Activated CD8-positive, alpha-beta memory T cell treated with anti-CD3 and anti-CD28 coated beads for 4 hours (primary cell): ENCODE measurements around the gene EPSTI1.
"Not testable (repeated sequence)": the region's sequence is repeated elsewhere in the genome, so short reads cannot be mapped to it uniquely, and the experiment has no call there.

Experiments
- DNase-seq, 2 donors: peaks; one replicate each; pipeline ENCODE4 v3.0.0-alpha.2; 2020; ENCODE audit warnings: low read depth in 2 of 2

EPSTI1 gene, protein sequence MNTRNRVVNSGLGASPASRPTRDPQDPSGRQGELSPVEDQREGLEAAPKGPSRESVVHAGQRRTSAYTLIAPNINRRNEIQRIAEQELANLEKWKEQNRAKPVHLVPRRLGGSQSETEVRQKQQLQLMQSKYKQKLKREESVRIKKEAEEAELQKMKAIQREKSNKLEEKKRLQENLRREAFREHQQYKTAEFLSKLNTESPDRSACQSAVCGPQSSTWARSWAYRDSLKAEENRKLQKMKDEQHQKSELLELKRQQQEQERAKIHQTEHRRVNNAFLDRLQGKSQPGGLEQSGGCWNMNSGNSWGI

GRCh38 chr13:42991898-42992763 is at the start of gene EPSTI1:
EPSTI1 (minus strand) TSS chr13:42992241; CDS start chr13:42992165, 76 bp downstream.
- DNase-seq = peak; percentile 52 to 68

GRCh38 chr13:43041369-43041921 is 49.4 kb upstream of the EPSTI1 start:
- no peak for DNase-seq

- DNase-seq = not testable (repeated sequence)
Observed at GRCh38 chr13:43040581-43041368, 48.7 kb upstream of the EPSTI1 start.

- no peak for DNase-seq
Observed at GRCh38 chr13:43039966-43040365, 47.9 kb upstream of the EPSTI1 start.

GRCh38 chr13:43036351-43037250 is 44.6 kb upstream of the EPSTI1 start:
- no peak for DNase-seq

GRCh38 chr13:43033038-43033437 is 41.0 kb upstream of the EPSTI1 start:
- no peak for DNase-seq

GRCh38 chr13:43031881-43032280 is 39.8 kb upstream of the EPSTI1 start:
- no peak for DNase-seq

GRCh38 chr13:43030548-43030947 is 38.5 kb upstream of the EPSTI1 start:
- DNase-seq = no peak

GRCh38 chr13:43026262-43026661 is 34.2 kb upstream of the EPSTI1 start:
- no peak for DNase-seq

- peak; percentile 55 to 62 for DNase-seq
Observed at GRCh38 chr13:43023289-43023963, 31.4 kb upstream of the EPSTI1 start, which contains the start of gene DNAJC15. DNAJC15 (plus strand) TSS chr13:43023586; CDS start chr13:43023627, 41 bp downstream.

DNA sequence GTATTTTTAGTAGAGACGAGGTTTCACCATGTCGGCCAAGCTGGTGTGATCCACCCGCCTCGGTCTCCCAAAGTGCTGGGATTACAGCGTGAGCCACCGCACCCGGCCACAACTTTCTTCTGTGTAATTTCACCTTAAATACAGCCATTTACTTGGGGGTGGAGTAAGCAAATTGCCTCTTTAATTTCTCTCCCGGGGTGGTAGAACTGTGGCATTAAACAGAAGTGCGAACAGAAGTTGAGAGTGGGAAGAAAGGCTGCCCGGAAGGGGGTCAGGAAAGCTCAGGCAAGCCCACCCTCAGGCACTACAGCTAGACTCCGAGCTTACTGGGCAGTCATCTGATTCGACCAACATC is 30.9 kb upstream of the EPSTI1 start:
- no peak for DNase-seq

GRCh38 chr13:43021926-43022670 is 30.1 kb upstream of the EPSTI1 start:
- no peak for DNase-seq

GRCh38 chr13:43020794-43021193 is 28.8 kb upstream of the EPSTI1 start:
- DNase-seq = no peak

GRCh38 chr13:43019811-43020210 is 27.8 kb upstream of the EPSTI1 start:
- DNase-seq = no peak

DNA sequence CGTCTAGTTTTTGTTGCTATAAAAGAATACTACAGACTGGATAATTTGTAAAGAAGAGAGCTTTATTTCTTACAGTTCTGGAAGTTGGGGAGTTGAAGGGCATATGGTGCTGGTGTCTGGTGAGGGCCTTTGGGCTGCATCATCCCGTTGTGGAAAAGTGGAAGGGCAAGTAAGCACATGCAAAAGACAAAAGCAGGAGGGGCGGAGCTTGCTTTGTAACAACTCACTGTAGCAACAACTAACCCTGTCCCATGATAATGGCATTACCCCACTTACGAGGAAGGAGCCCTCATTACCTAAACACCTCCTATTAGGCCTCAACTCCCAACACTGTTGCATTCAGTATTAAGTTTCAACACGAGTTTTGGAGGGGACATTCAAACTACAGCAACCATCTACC is 24.2 kb upstream of the EPSTI1 start:
- DNase-seq = no peak

- no peak for DNase-seq
Observed at GRCh38 chr13:43014162-43014561, 22.1 kb upstream of the EPSTI1 start.

DNA sequence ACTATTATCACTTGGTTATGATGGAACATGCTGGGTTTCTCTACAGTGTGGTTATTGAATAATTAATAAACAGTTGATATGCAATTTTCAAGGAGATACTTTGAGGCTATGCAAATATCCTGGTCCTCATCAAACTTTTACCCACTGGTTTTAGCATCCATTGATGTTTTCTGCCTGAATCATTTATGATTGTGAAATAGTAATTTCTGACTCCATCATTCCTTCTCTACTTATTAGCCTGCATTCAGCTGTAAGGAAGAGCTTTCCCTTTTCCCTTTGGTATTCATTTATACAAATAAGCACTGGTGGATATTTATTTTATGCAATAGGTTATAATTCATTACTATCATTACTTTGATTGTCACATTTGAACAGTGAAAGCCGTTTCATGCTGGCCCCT is 17.5 kb upstream of the EPSTI1 start:
- no peak for DNase-seq

DNA sequence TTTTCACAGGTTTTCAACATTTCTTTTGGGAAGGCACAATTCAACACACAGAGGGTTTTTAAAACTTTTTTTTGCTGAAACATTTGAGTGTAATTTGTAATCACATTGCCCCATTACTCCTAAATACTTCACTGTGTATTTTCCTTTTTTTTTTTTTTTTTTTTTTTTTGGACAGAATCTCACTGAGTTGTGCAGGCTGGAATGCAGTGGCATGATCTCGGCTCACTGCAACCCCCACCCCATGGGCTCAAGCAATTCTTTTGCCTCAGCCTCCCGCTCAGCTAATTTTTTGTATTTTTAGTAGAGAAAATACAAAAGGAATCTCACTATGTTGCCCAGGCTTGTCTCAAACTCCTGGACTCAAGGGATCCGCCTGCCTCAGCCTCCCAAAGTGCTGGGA is 16.6 kb upstream of the EPSTI1 start:
- DNase-seq = no peak

- no peak for DNase-seq
Observed at GRCh38 chr13:43006893-43007631, 15.0 kb upstream of the EPSTI1 start.
